ENCODE results near the gene TSEN15. TPM values are rescaled to one million over a fixed set of nuclear protein-coding genes. Genes with fewer than 3 reads are reported as not detected.
A peak's percentile ranks its signal among the peaks of the same experiment; 100 is the strongest.

TSEN15 gene
- 14.7 TPM for polyA plus RNA-seq (2012; ENCODE audit: low read depth, missing spikeins)

DNA sequence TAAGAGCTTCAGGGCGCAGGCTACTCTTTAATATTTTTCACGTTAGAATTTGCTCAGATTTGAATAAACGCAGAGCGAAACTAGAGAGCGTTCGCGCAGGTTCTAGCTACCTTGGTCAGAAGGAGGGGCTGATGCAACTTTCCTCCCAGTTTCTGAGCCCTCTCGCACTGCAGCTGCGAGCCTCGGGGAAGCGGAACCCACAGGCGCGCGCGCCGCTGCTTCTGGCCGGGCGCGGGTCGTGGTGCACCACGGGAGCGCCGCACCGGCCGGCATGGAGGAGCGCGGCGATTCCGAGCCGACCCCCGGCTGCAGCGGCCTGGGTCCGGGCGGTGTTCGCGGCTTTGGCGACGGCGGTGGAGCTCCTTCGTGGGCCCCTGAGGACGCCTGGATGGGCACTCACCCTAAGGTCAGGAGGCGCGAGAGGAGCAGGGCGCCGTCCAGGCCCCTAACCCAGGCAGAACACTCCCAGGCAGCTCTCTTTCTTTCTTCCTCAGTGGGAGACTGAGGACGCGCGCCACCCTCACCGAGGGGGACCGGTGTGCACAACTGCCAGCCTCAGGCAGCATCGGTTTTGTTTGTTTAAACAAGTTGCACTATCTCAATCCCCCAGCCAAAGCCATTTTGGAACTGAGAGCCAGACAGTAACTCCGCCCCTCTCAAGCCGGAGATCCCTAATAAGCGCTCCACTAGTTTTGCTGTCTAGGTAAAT lies at the start of gene TSEN15:
Gene TSEN15, plus strand, starts transcription at position 246 of the 709 bp plus-strand sequence. Its CDS starts 26 bp downstream, at position 272.
- peak; percentile 62 for DNase-seq (ENCODE audit: insufficient read length, low spot score)
- TF ChIP-seq POU2F2 (IDR thresholded peaks at IDR 0.05; ENCODE audit: low read depth, low read length) (peak; percentile 65; the same call in 1 of the 2 replicates), PAX5 (IDR thresholded peaks at IDR 0.05; ENCODE audit: insufficient read depth, low read length, severe bottlenecking) (peak; percentile 6), TAF1 (IDR thresholded peaks at IDR 0.05; ENCODE audit: low read depth, low read length) (peak; percentile 87), POLR2AphosphoS5 (IDR thresholded peaks at IDR 0.05; ENCODE audit: low read depth, low read length) (peak; percentile 73), POLR2A (IDR thresholded peaks at IDR 0.05; ENCODE audit: low read depth, low read length) (peak; percentile 81), SPI1 (IDR thresholded peaks at IDR 0.05; ENCODE audit: low read depth, low read length) (peak; percentile 21; the same call in 1 of the 2 replicates)
- FAIRE-seq, result no peak

GRCh38 chr1:184002071-184002470 lies 49.5 kb upstream of the TSEN15 start:
- no peak for TF ChIP-seq POLR2AphosphoS5 (IDR thresholded peaks at IDR 0.05; ENCODE audit: low read depth, low read length)
- TF ChIP-seq PAX5 (IDR thresholded peaks at IDR 0.05; ENCODE audit: insufficient read depth, low read length, severe bottlenecking), result no peak
- TF ChIP-seq POU2F2 (IDR thresholded peaks at IDR 0.05; ENCODE audit: low read depth, low read length), result no peak
- TF ChIP-seq SPI1 (IDR thresholded peaks at IDR 0.05; ENCODE audit: low read depth, low read length), result no peak
- no peak for TF ChIP-seq TAF1 (IDR thresholded peaks at IDR 0.05; ENCODE audit: low read depth, low read length)
- TF ChIP-seq POLR2A (IDR thresholded peaks at IDR 0.05; ENCODE audit: low read depth, low read length), result no peak
- DNase-seq (ENCODE audit: insufficient read length, low spot score) (no peak), FAIRE-seq (no peak)

DNA sequence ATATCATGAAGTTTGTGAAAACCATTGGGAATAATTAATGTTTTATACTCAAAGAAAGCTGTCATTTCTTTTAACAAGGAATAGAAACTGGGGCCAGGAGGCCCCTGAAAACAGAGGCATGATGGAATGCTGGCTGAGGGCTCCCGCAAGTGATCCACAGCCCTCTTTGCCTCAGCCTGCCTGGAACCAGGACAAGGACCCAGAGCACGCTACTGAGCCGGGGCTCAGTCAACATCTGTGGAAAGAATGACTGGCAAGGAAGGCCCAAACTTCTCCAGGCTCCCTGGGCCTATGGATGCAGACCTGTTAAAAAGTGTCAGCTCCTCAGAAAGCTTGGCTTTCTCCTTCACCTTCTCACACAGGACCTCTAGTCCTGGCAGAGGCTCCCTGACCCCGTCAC lies 46.6 kb upstream of the TSEN15 start:
- no peak for TF ChIP-seq PAX5 (IDR thresholded peaks at IDR 0.05; ENCODE audit: insufficient read depth, low read length, severe bottlenecking)
- TF ChIP-seq TAF1 (IDR thresholded peaks at IDR 0.05; ENCODE audit: low read depth, low read length), result no peak
- no peak for TF ChIP-seq SPI1 (IDR thresholded peaks at IDR 0.05; ENCODE audit: low read depth, low read length)
- no peak for TF ChIP-seq POU2F2 (IDR thresholded peaks at IDR 0.05; ENCODE audit: low read depth, low read length)
- TF ChIP-seq POLR2A (IDR thresholded peaks at IDR 0.05; ENCODE audit: low read depth, low read length), result no peak
- TF ChIP-seq POLR2AphosphoS5 (IDR thresholded peaks at IDR 0.05; ENCODE audit: low read depth, low read length), result no peak
- FAIRE-seq (no peak), DNase-seq (ENCODE audit: insufficient read length, low spot score) (no peak)

DNA sequence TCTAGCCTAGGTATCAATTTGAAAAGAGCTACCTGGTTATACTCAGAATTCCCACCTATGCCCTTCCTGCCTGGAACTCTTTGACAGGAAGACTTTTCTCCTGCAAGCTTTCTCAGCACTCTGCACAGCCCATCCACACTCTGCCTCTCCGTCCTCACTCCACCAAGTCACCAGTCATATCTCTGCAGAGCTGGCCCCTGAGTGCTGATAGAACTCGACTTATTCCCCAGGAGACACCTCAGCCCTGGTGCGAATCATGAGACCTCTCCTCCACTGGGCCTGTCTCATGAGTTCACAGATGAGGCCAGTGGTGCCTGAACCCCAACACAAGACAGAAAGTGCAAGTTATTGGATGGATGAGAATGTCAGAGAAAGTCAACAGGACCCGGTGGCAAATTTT lies 46.0 kb upstream of the TSEN15 start:
- no peak for DNase-seq (ENCODE audit: insufficient read length, low spot score)
- FAIRE-seq, result no peak
- TF ChIP-seq PAX5 (IDR thresholded peaks at IDR 0.05; ENCODE audit: insufficient read depth, low read length, severe bottlenecking) (no peak), POU2F2 (IDR thresholded peaks at IDR 0.05; ENCODE audit: low read depth, low read length) (no peak), TAF1 (IDR thresholded peaks at IDR 0.05; ENCODE audit: low read depth, low read length) (no peak), SPI1 (IDR thresholded peaks at IDR 0.05; ENCODE audit: low read depth, low read length) (no peak), POLR2AphosphoS5 (IDR thresholded peaks at IDR 0.05; ENCODE audit: low read depth, low read length) (no peak), POLR2A (IDR thresholded peaks at IDR 0.05; ENCODE audit: low read depth, low read length) (no peak)

- FAIRE-seq, result no peak
- no peak for DNase-seq (ENCODE audit: insufficient read length, low spot score)
- no peak for TF ChIP-seq PAX5 (IDR thresholded peaks at IDR 0.05; ENCODE audit: insufficient read depth, low read length, severe bottlenecking)
- no peak for TF ChIP-seq SPI1 (IDR thresholded peaks at IDR 0.05; ENCODE audit: low read depth, low read length)
- no peak for TF ChIP-seq POU2F2 (IDR thresholded peaks at IDR 0.05; ENCODE audit: low read depth, low read length)
- no peak for TF ChIP-seq POLR2A (IDR thresholded peaks at IDR 0.05; ENCODE audit: low read depth, low read length)
- TF ChIP-seq TAF1 (IDR thresholded peaks at IDR 0.05; ENCODE audit: low read depth, low read length), result no peak
- TF ChIP-seq POLR2AphosphoS5 (IDR thresholded peaks at IDR 0.05; ENCODE audit: low read depth, low read length), result no peak
Measured at GRCh38 chr1:184010788-184011187, 40.7 kb upstream of the TSEN15 start.

DNA sequence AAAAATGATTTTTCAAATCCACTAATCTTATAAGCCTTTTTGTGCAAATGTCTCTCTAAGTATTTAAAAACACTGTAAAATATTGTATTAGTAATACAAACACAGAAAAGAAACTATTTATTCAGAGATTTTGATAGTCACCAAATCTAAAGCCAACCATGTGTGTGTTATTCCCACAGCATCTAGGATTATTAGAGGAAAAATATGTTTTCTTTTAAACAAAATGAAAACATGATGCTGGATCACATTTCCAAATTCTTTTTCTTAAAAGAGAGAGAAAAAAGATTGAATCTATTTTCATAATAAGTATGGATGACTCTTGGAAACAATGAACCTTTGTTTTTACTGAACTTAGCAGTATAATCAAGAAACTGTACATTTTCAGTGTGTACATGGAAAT lies 39.3 kb upstream of the TSEN15 start:
- FAIRE-seq (no peak), DNase-seq (ENCODE audit: insufficient read length, low spot score) (no peak)
- TF ChIP-seq POLR2A (IDR thresholded peaks at IDR 0.05; ENCODE audit: low read depth, low read length), result no peak
- TF ChIP-seq POU2F2 (IDR thresholded peaks at IDR 0.05; ENCODE audit: low read depth, low read length), result no peak
- no peak for TF ChIP-seq SPI1 (IDR thresholded peaks at IDR 0.05; ENCODE audit: low read depth, low read length)
- no peak for TF ChIP-seq POLR2AphosphoS5 (IDR thresholded peaks at IDR 0.05; ENCODE audit: low read depth, low read length)
- TF ChIP-seq TAF1 (IDR thresholded peaks at IDR 0.05; ENCODE audit: low read depth, low read length), result no peak
- no peak for TF ChIP-seq PAX5 (IDR thresholded peaks at IDR 0.05; ENCODE audit: insufficient read depth, low read length, severe bottlenecking)

- FAIRE-seq (no peak), DNase-seq (ENCODE audit: insufficient read length, low spot score) (no peak)
- no peak for TF ChIP-seq PAX5 (IDR thresholded peaks at IDR 0.05; ENCODE audit: insufficient read depth, low read length, severe bottlenecking)
- TF ChIP-seq POLR2A (IDR thresholded peaks at IDR 0.05; ENCODE audit: low read depth, low read length), result no peak
- no peak for TF ChIP-seq POLR2AphosphoS5 (IDR thresholded peaks at IDR 0.05; ENCODE audit: low read depth, low read length)
- TF ChIP-seq POU2F2 (IDR thresholded peaks at IDR 0.05; ENCODE audit: low read depth, low read length), result no peak
- TF ChIP-seq TAF1 (IDR thresholded peaks at IDR 0.05; ENCODE audit: low read depth, low read length), result no peak
- TF ChIP-seq SPI1 (IDR thresholded peaks at IDR 0.05; ENCODE audit: low read depth, low read length), result no peak
Measured at GRCh38 chr1:184014271-184014670, 37.3 kb upstream of the TSEN15 start.

GRCh38 chr1:184016169-184016568 lies 35.4 kb upstream of the TSEN15 start:
- FAIRE-seq (no peak), DNase-seq (ENCODE audit: insufficient read length, low spot score) (no peak)
- no peak for TF ChIP-seq POU2F2 (IDR thresholded peaks at IDR 0.05; ENCODE audit: low read depth, low read length)

GRCh38 chr1:184017306-184017705 lies 34.2 kb upstream of the TSEN15 start:
- DNase-seq (ENCODE audit: insufficient read length, low spot score), result no peak

More at GRCh38 chr1:184017306-184017705, 34.2 kb upstream of the TSEN15 start:
- no peak for FAIRE-seq
- TF ChIP-seq SPI1 (IDR thresholded peaks at IDR 0.05; ENCODE audit: low read depth, low read length) (no peak), PAX5 (IDR thresholded peaks at IDR 0.05; ENCODE audit: insufficient read depth, low read length, severe bottlenecking) (no peak), POU2F2 (IDR thresholded peaks at IDR 0.05; ENCODE audit: low read depth, low read length) (no peak), POLR2AphosphoS5 (IDR thresholded peaks at IDR 0.05; ENCODE audit: low read depth, low read length) (no peak), TAF1 (IDR thresholded peaks at IDR 0.05; ENCODE audit: low read depth, low read length) (no peak), POLR2A (IDR thresholded peaks at IDR 0.05; ENCODE audit: low read depth, low read length) (no peak)
